ENCODE measurements around the gene TCF15. TPM values are rescaled to one million over a fixed set of nuclear protein-coding genes. Genes with fewer than 3 reads are reported as not detected.

Gene TCF15
- total RNA-seq, 4 donors from 2014 or later = 2.3 to 5.7 (median 3.3) TPM

- no peak for DNase-seq (ENCODE audit: extremely low spot score)
- TF ChIP-seq POLR2A (IDR thresholded peaks at IDR 0.05; ENCODE audit: low read depth) = no peak
- TF ChIP-seq EP300 (IDR thresholded peaks at IDR 0.05) = no peak
- TF ChIP-seq CTCF (IDR thresholded peaks at IDR 0.05) = no peak
- TF ChIP-seq POLR2AphosphoS5 (IDR thresholded peaks at IDR 0.05) = no peak
- Histone ChIP-seq H3K36me3 (no peaks in the 10 kb centered on the region), H3K4me1 (peaks cover 22 to 49% (median 28%) of the 10 kb centered on the region in 4 donors), H3K9me3 (no peaks in the 10 kb centered on the region), H3K27ac (replicated peaks in 1 of 4) (no peak overlapping the region), H3K4me3 (no peak overlapping the region), H3K27me3 (peaks cover 0 to 83% (median 7%) of the 10 kb centered on the region in 4 donors)
- intact Hi-C loops (cut with DNase I) = no loop called here
- WGBS = 71% methylated on average over 14 of the region's 14 CpGs
Measured at GRCh38 chr20:568673-569415, 41.3 kb downstream of the TCF15 start.

- Histone ChIP-seq H3K4me3 (no peak overlapping the region), H3K9me3 (no peaks in the 10 kb centered on the region), H3K4me1 (peaks cover 22 to 42% (median 28%) of the 10 kb centered on the region in 4 donors), H3K27ac (replicated peaks in 1 of 4) (no peak overlapping the region), H3K27me3 (peaks cover 0 to 83% (median 7%) of the 10 kb centered on the region in 4 donors), H3K36me3 (no peaks in the 10 kb centered on the region)
- no peak for DNase-seq (ENCODE audit: extremely low spot score)
- no peak for TF ChIP-seq EP300 (IDR thresholded peaks at IDR 0.05)
- TF ChIP-seq POLR2A (IDR thresholded peaks at IDR 0.05; ENCODE audit: low read depth) = no peak
- no peak for TF ChIP-seq CTCF (IDR thresholded peaks at IDR 0.05)
- TF ChIP-seq POLR2AphosphoS5 (IDR thresholded peaks at IDR 0.05) = no peak
- 36% methylated on average over 13 of the region's 20 CpGs for WGBS
- intact Hi-C loops (cut with DNase I) = no loop called here
Measured at GRCh38 chr20:568097-568652, 41.9 kb downstream of the TCF15 start.

GRCh38 chr20:564192-564591, 45.9 kb downstream of the TCF15 start:
- no peaks in the 10 kb centered on the region for H3K9me3 ChIP-seq
- WGBS = 100% methylated on average over 3 of the region's 3 CpGs
- H3K27ac ChIP-seq (replicated peaks in 1 of 4) = no peak overlapping the region
- H3K36me3 ChIP-seq = no peaks in the 10 kb centered on the region
- TF ChIP-seq EP300 (IDR thresholded peaks at IDR 0.05) (no peak), CTCF (IDR thresholded peaks at IDR 0.05) (no peak), POLR2A (IDR thresholded peaks at IDR 0.05; ENCODE audit: low read depth) (no peak)
- peaks cover 0 to 27% (median 7%) of the 10 kb centered on the region in 4 donors for H3K4me1 ChIP-seq
- H3K27me3 ChIP-seq = peaks cover 0 to 78% (median 7%) of the 10 kb centered on the region in 4 donors
- no peak for DNase-seq (ENCODE audit: extremely low spot score)
- intact Hi-C loops (cut with DNase I) = loop anchor here (5.0 kb wide), 2 partner anchors 83 to 103 kb away; no protein-coding TSS in a partner anchor
- no peak overlapping the region for H3K4me3 ChIP-seq

GRCh38 chr20:563187-563586, 46.9 kb downstream of the TCF15 start:
- no peaks in the 10 kb centered on the region for H3K36me3 ChIP-seq
- H3K4me3 ChIP-seq = no peak overlapping the region
- peaks cover 0 to 19% (median 3%) of the 10 kb centered on the region in 4 donors for H3K4me1 ChIP-seq
- intact Hi-C loops (cut with DNase I) = loop anchor here (5.0 kb wide), 2 partner anchors 84 to 104 kb away; no protein-coding TSS in a partner anchor
- TF ChIP-seq CTCF (IDR thresholded peaks at IDR 0.05) (no peak), EP300 (IDR thresholded peaks at IDR 0.05) (no peak), POLR2AphosphoS5 (IDR thresholded peaks at IDR 0.05) (no peak), POLR2A (IDR thresholded peaks at IDR 0.05; ENCODE audit: low read depth) (no peak)
- H3K27ac ChIP-seq (replicated peaks in 1 of 4) = no peak overlapping the region
- H3K27me3 ChIP-seq = peaks cover 0 to 78% (median 4%) of the 10 kb centered on the region in 4 donors
- no peaks in the 10 kb centered on the region for H3K9me3 ChIP-seq
- no peak for DNase-seq (ENCODE audit: extremely low spot score)
- 81% methylated on average over 5 of the region's 5 CpGs for WGBS

Data from esophagus muscularis mucosa (tissue), 4 donors.